ENCODE data around the gene LPIN1.

The LPIN1 gene

GRCh38 chr2:11761259-11761658 is 14.8 kb downstream of the LPIN1 start:
- H3K27ac Mint-ChIP-seq: peak overlapping the region; percentile 85
- peaks cover 19% of the 10 kb centered on the region for H3K36me3 Mint-ChIP-seq
- H3K9me3 Mint-ChIP-seq: no peaks in the 10 kb centered on the region
- peak overlapping the region; percentile 9 for H3K4me3 Mint-ChIP-seq
- H3K4me1 Mint-ChIP-seq: peaks cover 78% of the 10 kb centered on the region
- no peaks in the 10 kb centered on the region for H3K27me3 Mint-ChIP-seq

DNA sequence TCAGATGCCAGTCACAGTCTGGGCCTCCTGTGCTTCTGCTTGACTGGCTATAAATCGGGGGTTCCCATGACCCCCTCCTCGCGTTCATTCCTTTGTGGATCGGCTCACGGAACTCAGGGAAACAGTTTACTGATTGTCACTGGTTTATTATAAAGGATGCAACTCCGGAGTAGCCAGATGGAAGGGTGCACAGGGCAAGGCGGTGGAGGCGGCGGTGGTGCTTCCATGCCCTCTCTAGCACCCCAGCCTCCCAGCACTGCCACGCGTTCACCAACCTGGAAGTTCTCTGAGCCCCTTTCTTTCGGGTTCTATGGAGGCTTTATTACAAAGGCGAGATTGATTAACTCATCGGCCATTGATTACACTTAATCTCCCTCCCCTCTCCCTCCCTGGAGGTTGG is 15.6 kb downstream of the LPIN1 start:
- Mint-ChIP-seq H3K4me1 (peaks cover 74% of the 10 kb centered on the region), H3K27me3 (no peaks in the 10 kb centered on the region), H3K36me3 (peaks cover 22% of the 10 kb centered on the region), H3K9me3 (no peaks in the 10 kb centered on the region), H3K4me3 (no peak overlapping the region), H3K27ac (peak overlapping the region; percentile 82)

GRCh38 chr2:11762799-11763461 is 16.5 kb downstream of the LPIN1 start:
- peaks cover 65% of the 10 kb centered on the region for H3K4me1 Mint-ChIP-seq

GRCh38 chr2:11764359-11764758 is 17.9 kb downstream of the LPIN1 start:
- Mint-ChIP-seq H3K27ac (no peak overlapping the region), H3K4me3 (no peak overlapping the region), H3K4me1 (peaks cover 54% of the 10 kb centered on the region), H3K36me3 (peaks cover 24% of the 10 kb centered on the region), H3K9me3 (no peaks in the 10 kb centered on the region), H3K27me3 (no peaks in the 10 kb centered on the region)

More at GRCh38 chr2:11762799-11763461, 16.5 kb downstream of the LPIN1 start:
- Mint-ChIP-seq H3K27me3 (no peaks in the 10 kb centered on the region), H3K36me3 (peaks cover 28% of the 10 kb centered on the region), H3K27ac (peak overlapping the region; percentile 36), H3K9me3 (no peaks in the 10 kb centered on the region), H3K4me3 (no peak overlapping the region)

GRCh38 chr2:11764920-11765319 is 18.5 kb downstream of the LPIN1 start:
- Mint-ChIP-seq H3K36me3 (peaks cover 24% of the 10 kb centered on the region), H3K4me1 (peaks cover 54% of the 10 kb centered on the region), H3K4me3 (no peak overlapping the region), H3K27me3 (no peaks in the 10 kb centered on the region), H3K9me3 (no peaks in the 10 kb centered on the region), H3K27ac (peak overlapping the region; percentile 77)

- no peaks in the 10 kb centered on the region for H3K9me3 Mint-ChIP-seq
- H3K4me3 Mint-ChIP-seq: no peak overlapping the region
- peaks cover 53% of the 10 kb centered on the region for H3K4me1 Mint-ChIP-seq
- peaks cover 24% of the 10 kb centered on the region for H3K36me3 Mint-ChIP-seq
- H3K27me3 Mint-ChIP-seq: no peaks in the 10 kb centered on the region
- H3K27ac Mint-ChIP-seq: peak overlapping the region; percentile 52
These were observed 19.1 kb downstream of the LPIN1 start for GRCh38 chr2:11765501-11765900.

GRCh38 chr2:11766016-11766415 is 19.6 kb downstream of the LPIN1 start:
- Mint-ChIP-seq H3K27me3 (no peaks in the 10 kb centered on the region), H3K36me3 (peaks cover 26% of the 10 kb centered on the region), H3K27ac (peak overlapping the region; percentile 51), H3K9me3 (no peaks in the 10 kb centered on the region), H3K4me1 (peaks cover 53% of the 10 kb centered on the region), H3K4me3 (no peak overlapping the region)

- Mint-ChIP-seq H3K9me3 (no peaks in the 10 kb centered on the region), H3K4me3 (no peak overlapping the region), H3K27me3 (no peaks in the 10 kb centered on the region), H3K36me3 (peaks cover 28% of the 10 kb centered on the region), H3K27ac (peak overlapping the region; percentile 80), H3K4me1 (peaks cover 37% of the 10 kb centered on the region)
These were observed 21.3 kb downstream of the LPIN1 start for GRCh38 chr2:11767779-11768178.

GRCh38 chr2:11768946-11769345 is 22.5 kb downstream of the LPIN1 start:
- no peaks in the 10 kb centered on the region for H3K27me3 Mint-ChIP-seq
- H3K27ac Mint-ChIP-seq: no peak overlapping the region
- peaks cover 34% of the 10 kb centered on the region for H3K36me3 Mint-ChIP-seq
- H3K4me3 Mint-ChIP-seq: no peak overlapping the region
- peaks cover 34% of the 10 kb centered on the region for H3K4me1 Mint-ChIP-seq
- H3K9me3 Mint-ChIP-seq: no peaks in the 10 kb centered on the region

DNA sequence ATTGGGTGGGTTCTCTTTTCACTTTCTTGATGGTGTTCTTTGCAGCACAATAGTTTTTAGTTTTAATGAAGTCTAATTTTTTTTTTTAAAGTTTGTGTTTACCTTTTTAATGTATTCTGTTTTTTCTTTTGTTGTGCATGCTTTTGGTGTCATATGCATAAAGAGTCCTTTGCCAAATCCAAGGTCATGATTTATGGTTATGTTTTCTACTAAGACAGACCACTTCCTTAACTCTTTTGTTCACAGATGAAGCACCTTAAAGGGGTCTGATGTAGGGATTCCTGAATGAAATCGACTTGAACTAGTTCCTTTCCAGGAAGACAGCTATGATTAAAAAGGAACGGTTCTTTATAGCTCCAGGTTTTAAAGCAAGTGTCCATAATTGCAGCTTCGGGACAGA is 23.1 kb downstream of the LPIN1 start:
- Mint-ChIP-seq H3K27me3 (no peaks in the 10 kb centered on the region), H3K27ac (peak overlapping the region; percentile 69), H3K4me3 (no peak overlapping the region), H3K9me3 (no peaks in the 10 kb centered on the region), H3K4me1 (peaks cover 34% of the 10 kb centered on the region), H3K36me3 (peaks cover 38% of the 10 kb centered on the region)

GRCh38 chr2:11770531-11771188 is 24.2 kb downstream of the LPIN1 start:
- Mint-ChIP-seq H3K27me3 (no peaks in the 10 kb centered on the region), H3K9me3 (no peaks in the 10 kb centered on the region), H3K36me3 (peaks cover 35% of the 10 kb centered on the region), H3K4me1 (peaks cover 40% of the 10 kb centered on the region), H3K4me3 (no peak overlapping the region), H3K27ac (peak overlapping the region; percentile 91)

- peak overlapping the region; percentile 35 for H3K27ac Mint-ChIP-seq
- H3K27me3 Mint-ChIP-seq: no peaks in the 10 kb centered on the region
- peaks cover 41% of the 10 kb centered on the region for H3K4me1 Mint-ChIP-seq
These were observed 25.7 kb downstream of the LPIN1 start for GRCh38 chr2:11771971-11772615.

DNA sequence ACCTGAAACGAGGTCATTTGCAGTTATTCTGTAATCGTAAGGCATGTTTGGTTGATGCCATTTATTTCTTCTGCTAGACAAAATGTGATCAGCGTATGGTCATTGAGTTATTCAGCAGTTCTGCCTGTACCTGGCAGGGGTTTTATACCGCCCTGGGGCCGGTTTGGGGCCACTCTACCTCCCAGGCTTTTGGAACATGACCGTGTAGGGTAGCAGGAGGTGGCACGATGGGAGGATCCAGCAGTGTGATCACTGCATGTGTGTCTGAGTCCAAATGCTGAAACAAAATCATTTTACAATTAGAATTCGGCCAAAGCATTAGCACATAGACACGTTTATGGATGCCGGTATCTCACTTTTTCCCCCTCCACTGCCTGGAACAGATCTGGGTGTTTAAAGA is 26.7 kb downstream of the LPIN1 start:
- no peaks in the 10 kb centered on the region for H3K27me3 Mint-ChIP-seq
- H3K36me3 Mint-ChIP-seq: peaks cover 21% of the 10 kb centered on the region
- H3K27ac Mint-ChIP-seq: peak overlapping the region; percentile 86
- peaks cover 52% of the 10 kb centered on the region for H3K4me1 Mint-ChIP-seq
- H3K4me3 Mint-ChIP-seq: no peak overlapping the region
- no peaks in the 10 kb centered on the region for H3K9me3 Mint-ChIP-seq

More at GRCh38 chr2:11771971-11772615, 25.7 kb downstream of the LPIN1 start:
- H3K9me3 Mint-ChIP-seq: no peaks in the 10 kb centered on the region
- peaks cover 27% of the 10 kb centered on the region for H3K36me3 Mint-ChIP-seq
- no peak overlapping the region for H3K4me3 Mint-ChIP-seq

- Mint-ChIP-seq H3K4me1 (peaks cover 56% of the 10 kb centered on the region), H3K9me3 (no peaks in the 10 kb centered on the region), H3K27me3 (no peaks in the 10 kb centered on the region), H3K4me3 (no peak overlapping the region), H3K27ac (peak overlapping the region; percentile 86), H3K36me3 (peaks cover 18% of the 10 kb centered on the region)
These were observed 27.5 kb downstream of the LPIN1 start for GRCh38 chr2:11773747-11774525.

DNA sequence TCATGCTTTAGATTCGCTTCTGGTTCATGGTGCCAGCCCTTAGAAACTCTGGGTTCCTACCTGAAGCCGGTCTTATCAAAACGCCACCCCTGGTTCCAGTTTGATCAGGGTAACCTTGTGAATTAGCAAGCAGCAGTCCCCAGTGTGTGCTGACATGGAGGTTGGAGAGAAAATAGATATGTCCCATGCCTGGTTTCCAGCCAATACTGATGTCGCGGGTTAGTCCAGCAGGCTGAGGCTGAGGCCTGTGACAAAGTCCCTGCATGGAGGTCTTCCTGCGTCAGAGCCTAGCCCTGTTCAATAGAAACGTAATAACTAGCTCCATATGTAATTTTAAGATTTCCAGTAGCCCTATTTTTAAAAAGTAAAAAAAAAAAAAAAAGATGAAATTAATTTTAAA is 28.2 kb downstream of the LPIN1 start:
- H3K4me1 Mint-ChIP-seq: peaks cover 63% of the 10 kb centered on the region
- H3K9me3 Mint-ChIP-seq: no peaks in the 10 kb centered on the region

More for the DNA sequence above, 28.2 kb downstream of the LPIN1 start:
- no peak overlapping the region for H3K4me3 Mint-ChIP-seq
- H3K27me3 Mint-ChIP-seq: no peaks in the 10 kb centered on the region
- H3K36me3 Mint-ChIP-seq: peaks cover 24% of the 10 kb centered on the region
- peak overlapping the region; percentile 86 for H3K27ac Mint-ChIP-seq
